Fibroblast of pulmonary artery (primary cell): ENCODE measurements around the gene PKDCC.

ENCODE experiments used
- DNase-seq: peaks from one replicate; pipeline ENCODE4 v3.0.0-alpha.2; 2010; ENCODE audit warnings: low read depth
- H3K4me3 ChIP-seq: replicated peaks from 2 replicates; pipeline ENCODE4 v1.5.1; 2011; ENCODE audit warnings: low read depth, mild to moderate bottlenecking, control low read depth, low read length, moderate library complexity
- TF ChIP-seq, protein P1 (sequence below): IDR thresholded peaks from 2 replicates; pipeline ENCODE4 v1.5.1; 2011; ENCODE audit warnings: mild to moderate bottlenecking, control low read depth, low read length, inconsistent platforms; ENCODE audit errors: missing control alignments

The PKDCC gene

DNA sequence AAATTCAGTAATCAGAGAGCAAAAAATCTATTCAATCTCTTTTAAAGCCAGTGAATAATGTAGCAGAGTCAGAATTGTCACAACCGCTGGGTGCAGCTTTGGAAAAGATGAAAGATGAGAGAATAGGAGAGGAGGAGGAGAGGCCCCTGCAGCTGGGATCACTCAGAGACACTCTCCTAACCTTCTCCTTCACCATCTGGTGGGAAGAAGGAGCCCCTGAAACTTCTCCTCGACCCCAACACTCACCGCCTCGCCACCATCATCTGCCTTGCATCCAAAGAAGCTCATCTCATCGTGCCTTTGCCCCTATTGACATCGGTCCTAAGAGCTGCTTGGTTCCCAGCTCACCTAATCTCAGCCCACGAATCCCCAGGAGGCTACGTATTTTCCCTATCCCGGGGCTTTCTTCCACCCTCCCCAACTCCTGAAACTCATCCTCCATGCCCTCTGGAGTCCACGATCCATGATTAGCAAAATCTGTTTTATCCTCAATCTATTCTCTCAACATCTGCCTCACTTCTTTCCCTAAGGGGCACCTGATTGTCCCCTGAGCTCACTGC is 58.5 kb downstream of the PKDCC start:
- no peak for DNase-seq
- TF ChIP-seq, protein P1, sequence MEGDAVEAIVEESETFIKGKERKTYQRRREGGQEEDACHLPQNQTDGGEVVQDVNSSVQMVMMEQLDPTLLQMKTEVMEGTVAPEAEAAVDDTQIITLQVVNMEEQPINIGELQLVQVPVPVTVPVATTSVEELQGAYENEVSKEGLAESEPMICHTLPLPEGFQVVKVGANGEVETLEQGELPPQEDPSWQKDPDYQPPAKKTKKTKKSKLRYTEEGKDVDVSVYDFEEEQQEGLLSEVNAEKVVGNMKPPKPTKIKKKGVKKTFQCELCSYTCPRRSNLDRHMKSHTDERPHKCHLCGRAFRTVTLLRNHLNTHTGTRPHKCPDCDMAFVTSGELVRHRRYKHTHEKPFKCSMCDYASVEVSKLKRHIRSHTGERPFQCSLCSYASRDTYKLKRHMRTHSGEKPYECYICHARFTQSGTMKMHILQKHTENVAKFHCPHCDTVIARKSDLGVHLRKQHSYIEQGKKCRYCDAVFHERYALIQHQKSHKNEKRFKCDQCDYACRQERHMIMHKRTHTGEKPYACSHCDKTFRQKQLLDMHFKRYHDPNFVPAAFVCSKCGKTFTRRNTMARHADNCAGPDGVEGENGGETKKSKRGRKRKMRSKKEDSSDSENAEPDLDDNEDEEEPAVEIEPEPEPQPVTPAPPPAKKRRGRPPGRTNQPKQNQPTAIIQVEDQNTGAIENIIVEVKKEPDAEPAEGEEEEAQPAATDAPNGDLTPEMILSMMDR: no peak
- H3K4me3 ChIP-seq: no peak overlapping the region

DNA sequence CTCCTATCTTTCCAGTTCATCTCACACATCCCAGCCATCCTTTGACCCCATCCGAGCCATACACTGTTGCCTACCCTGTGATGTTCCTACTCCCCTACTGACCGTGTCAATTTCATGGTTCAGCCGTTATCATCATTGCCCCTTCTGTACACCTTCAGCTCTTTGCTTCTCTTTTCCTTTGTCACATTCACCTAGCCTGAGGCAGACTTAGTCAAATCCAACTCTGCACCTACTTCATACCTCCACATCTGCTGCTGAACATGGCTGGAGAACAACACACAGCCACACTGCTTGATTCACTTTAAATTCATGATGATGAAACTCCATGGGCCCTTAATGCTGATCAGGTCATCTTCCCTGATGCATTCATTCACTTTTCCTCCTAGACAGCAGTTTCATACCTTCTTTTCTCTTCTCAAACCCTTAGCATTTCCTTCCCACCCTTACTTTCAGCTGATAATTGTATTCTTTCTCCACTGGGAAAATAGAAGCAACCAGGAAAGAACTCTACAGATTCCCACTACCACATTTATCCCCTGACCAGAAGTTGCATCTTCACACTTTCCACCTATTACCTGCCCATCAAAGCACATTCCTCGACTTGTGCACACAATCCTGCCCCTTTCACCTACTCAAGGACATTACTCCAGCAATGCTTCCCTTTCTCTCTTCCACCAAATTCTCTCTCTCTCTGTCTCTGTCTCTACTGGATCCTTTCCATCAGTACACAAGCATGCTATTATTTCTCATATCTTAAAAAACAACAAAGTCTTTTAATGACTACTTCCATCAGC is 59.6 kb downstream of the PKDCC start:
- TF ChIP-seq, protein P1: no peak
- no peak overlapping the region for H3K4me3 ChIP-seq
- DNase-seq: no peak
